Fibroblast of pulmonary artery (primary cell): ENCODE results near the gene EPHA7.

ENCODE experiments used
- DNase-seq: peaks from one replicate; pipeline ENCODE4 v3.0.0-alpha.2; 2010; ENCODE audit warnings: low read depth
- H3K4me3 ChIP-seq: replicated peaks from 2 replicates; pipeline ENCODE4 v1.5.1; 2011; ENCODE audit warnings: low read depth, mild to moderate bottlenecking, control low read depth, low read length, moderate library complexity
- CTCF ChIP-seq: IDR thresholded peaks from 2 replicates; pipeline ENCODE4 v1.5.1; 2011; ENCODE audit warnings: mild to moderate bottlenecking, control low read depth, low read length, inconsistent platforms; ENCODE audit errors: missing control alignments

Gene EPHA7

GRCh38 chr6:93424303-93425064, 5.1 kb upstream of the EPHA7 start:
- H3K4me3 ChIP-seq = no peak overlapping the region
- peak; percentile 37 for DNase-seq
- TF ChIP-seq CTCF = peak; percentile 63

GRCh38 chr6:93423542-93423941, 4.2 kb upstream of the EPHA7 start:
- peak; percentile 40 for TF ChIP-seq CTCF
- H3K4me3 ChIP-seq = no peak overlapping the region
- DNase-seq = peak; percentile 51

- no peak for TF ChIP-seq CTCF
- DNase-seq = no peak
- peak overlapping the region; percentile 57 for H3K4me3 ChIP-seq
These were observed 920 bp upstream of the EPHA7 start for GRCh38 chr6:93420163-93420795.

GRCh38 chr6:93418408-93419303, 703 bp downstream of the EPHA7 start:
- TF ChIP-seq CTCF = no peak
- H3K4me3 ChIP-seq = peak overlapping the region; percentile 57
- DNase-seq = peak; percentile 23

GRCh38 chr6:93418033-93418407, 1.3 kb downstream of the EPHA7 start:
- DNase-seq = no peak
- no peak for TF ChIP-seq CTCF

GRCh38 chr6:93417421-93418013, 1.8 kb downstream of the EPHA7 start:
- DNase-seq = peak; percentile 22
- peak overlapping the region; percentile 57 for H3K4me3 ChIP-seq
- no peak for TF ChIP-seq CTCF

More at GRCh38 chr6:93418033-93418407, 1.3 kb downstream of the EPHA7 start:
- H3K4me3 ChIP-seq = peak overlapping the region; percentile 57
